BLaER1 (cell line): ENCODE results near the gene EIF2B5.
A peak's percentile ranks its signal among the peaks of the same experiment; 100 is the strongest.
"Not testable (repeated sequence)": the region's sequence is repeated elsewhere in the genome, so short reads cannot be mapped to it uniquely, and the experiment has no call there.

ENCODE experiments used
- H3K27ac ChIP-seq: shearing (Covaris generic); formaldehyde crosslinking; 2 replicates; pipeline ENCODE4 v1.8.1; 2022
- H3K27me3 ChIP-seq: shearing (Covaris generic); formaldehyde crosslinking; 2 replicates; pipeline ENCODE4 v1.8.1; 2022
- H3K36me3 ChIP-seq: shearing (Covaris generic); formaldehyde crosslinking; 2 replicates; pipeline ENCODE4 v1.8.1; 2022
- H3K4me1 ChIP-seq: shearing (Covaris generic); formaldehyde crosslinking; 2 replicates; pipeline ENCODE4 v1.8.1; 2022
- H3K4me2 ChIP-seq: shearing (Covaris generic); formaldehyde crosslinking; 2 replicates; pipeline ENCODE4 v1.8.1; 2022
- H3K4me3 ChIP-seq: shearing (Covaris generic); formaldehyde crosslinking; 2 replicates; pipeline ENCODE4 v1.8.1; 2022
- H3K9ac ChIP-seq: shearing (Covaris generic); formaldehyde crosslinking; 2 replicates; pipeline ENCODE4 v1.8.1; 2022
- H3K9me3 ChIP-seq: shearing (Covaris generic); formaldehyde crosslinking; 2 replicates; pipeline ENCODE4 v1.8.1; 2022
- H4K20me1 ChIP-seq: shearing (Covaris generic); formaldehyde crosslinking; 2 replicates; pipeline ENCODE4 v1.8.1; 2022
- Cebpa-rat ChIP-seq: shearing (Covaris generic); IDR thresholded peaks from 2 replicates; pipeline ENCODE4 v1.8.1; 2022

EIF2B5 gene

GRCh38 chr3:184158404-184158803 lies 23.2 kb downstream of the EIF2B5 start:
- Histone ChIP-seq H4K20me1 (peaks cover 78% of the 10 kb centered on the region), H3K36me3 (peaks cover 31% of the 10 kb centered on the region), H3K4me2 (peak overlapping the region; percentile 99), H3K9ac (peak overlapping the region; percentile 90), H3K9me3 (no peaks in the 10 kb centered on the region), H3K4me3 (no peak overlapping the region), H3K4me1 (peaks cover 44% of the 10 kb centered on the region), H3K27me3 (no peaks in the 10 kb centered on the region), H3K27ac (no peak overlapping the region)
- TF ChIP-seq Cebpa-rat: no peak

GRCh38 chr3:184160456-184160855 lies 25.3 kb downstream of the EIF2B5 start:
- peaks cover 97% of the 10 kb centered on the region for H4K20me1 ChIP-seq
- no peak for TF ChIP-seq Cebpa-rat
- peaks cover 41% of the 10 kb centered on the region for H3K4me1 ChIP-seq
- no peak overlapping the region for H3K4me3 ChIP-seq
- H3K9ac ChIP-seq: peak overlapping the region; percentile 9; the same call in 1 of the 2 replicates
- no peak overlapping the region for H3K4me2 ChIP-seq
- H3K27ac ChIP-seq: no peak overlapping the region
- H3K27me3 ChIP-seq: no peaks in the 10 kb centered on the region
- no peaks in the 10 kb centered on the region for H3K9me3 ChIP-seq
- H3K36me3 ChIP-seq: peaks cover 52% of the 10 kb centered on the region

GRCh38 chr3:184162571-184163070 lies 27.5 kb downstream of the EIF2B5 start:
- Histone ChIP-seq H3K36me3 (peaks cover 74% of the 10 kb centered on the region), H3K4me1 (peaks cover 28% of the 10 kb centered on the region), H4K20me1 (peaks cover 86% of the 10 kb centered on the region)
- not testable (repeated sequence) for H3K9ac ChIP-seq, H3K27ac ChIP-seq, H3K27me3 ChIP-seq, H3K9me3 ChIP-seq, H3K4me2 ChIP-seq, H3K4me3 ChIP-seq

- peaks cover 64% of the 10 kb centered on the region for H4K20me1 ChIP-seq
- H3K4me2 ChIP-seq: no peak overlapping the region
- peaks cover 7% of the 10 kb centered on the region for H3K4me1 ChIP-seq
- peaks cover 95% of the 10 kb centered on the region for H3K36me3 ChIP-seq
- no peak overlapping the region for H3K9ac ChIP-seq
- H3K4me3 ChIP-seq: no peak overlapping the region
- no peaks in the 10 kb centered on the region for H3K9me3 ChIP-seq
- no peak overlapping the region for H3K27ac ChIP-seq
- no peaks in the 10 kb centered on the region for H3K27me3 ChIP-seq
- TF ChIP-seq Cebpa-rat: no peak
Observed at GRCh38 chr3:184164648-184165330, 29.6 kb downstream of the EIF2B5 start.

GRCh38 chr3:184165543-184165942 lies 30.4 kb downstream of the EIF2B5 start:
- Histone ChIP-seq H3K27ac (no peak overlapping the region), H3K27me3 (no peaks in the 10 kb centered on the region), H3K9me3 (no peaks in the 10 kb centered on the region), H3K4me1 (peaks cover 7% of the 10 kb centered on the region), H3K36me3 (peaks cover 100% of the 10 kb centered on the region), H3K9ac (no peak overlapping the region), H4K20me1 (peaks cover 57% of the 10 kb centered on the region), H3K4me3 (no peak overlapping the region), H3K4me2 (no peak overlapping the region)
- TF ChIP-seq Cebpa-rat: no peak

GRCh38 chr3:184166671-184167070 lies 31.5 kb downstream of the EIF2B5 start:
- H3K27me3 ChIP-seq: no peaks in the 10 kb centered on the region
- peaks cover 45% of the 10 kb centered on the region for H4K20me1 ChIP-seq
- no peaks in the 10 kb centered on the region for H3K9me3 ChIP-seq
- H3K27ac ChIP-seq: no peak overlapping the region
- TF ChIP-seq Cebpa-rat: no peak
- H3K4me2 ChIP-seq: no peak overlapping the region
- peaks cover 7% of the 10 kb centered on the region for H3K4me1 ChIP-seq
- no peak overlapping the region for H3K9ac ChIP-seq
- no peak overlapping the region for H3K4me3 ChIP-seq
- peaks cover 100% of the 10 kb centered on the region for H3K36me3 ChIP-seq

GRCh38 chr3:184167786-184168185 lies 32.6 kb downstream of the EIF2B5 start:
- TF ChIP-seq Cebpa-rat: no peak
- peaks cover 34% of the 10 kb centered on the region for H4K20me1 ChIP-seq
- no peak overlapping the region for H3K4me2 ChIP-seq
- no peak overlapping the region for H3K4me3 ChIP-seq
- H3K27ac ChIP-seq: no peak overlapping the region
- no peaks in the 10 kb centered on the region for H3K27me3 ChIP-seq
- peaks cover 100% of the 10 kb centered on the region for H3K36me3 ChIP-seq
- H3K9me3 ChIP-seq: no peaks in the 10 kb centered on the region
- no peak overlapping the region for H3K9ac ChIP-seq
- H3K4me1 ChIP-seq: peaks cover 7% of the 10 kb centered on the region

GRCh38 chr3:184168363-184169120 lies 33.4 kb downstream of the EIF2B5 start:
- H3K9me3 ChIP-seq: no peaks in the 10 kb centered on the region
- TF ChIP-seq Cebpa-rat: no peak
- H3K4me1 ChIP-seq: peaks cover 4% of the 10 kb centered on the region
- H3K4me3 ChIP-seq: no peak overlapping the region
- H3K4me2 ChIP-seq: no peak overlapping the region
- H3K36me3 ChIP-seq: peaks cover 96% of the 10 kb centered on the region
- peaks cover 27% of the 10 kb centered on the region for H4K20me1 ChIP-seq
- no peaks in the 10 kb centered on the region for H3K27me3 ChIP-seq
- H3K9ac ChIP-seq: no peak overlapping the region
- no peak overlapping the region for H3K27ac ChIP-seq

- H4K20me1 ChIP-seq: peaks cover 10% of the 10 kb centered on the region; the same call in 1 of the 2 replicates
- H3K4me3 ChIP-seq: no peak overlapping the region
- H3K27ac ChIP-seq: no peak overlapping the region
- H3K4me2 ChIP-seq: no peak overlapping the region
- H3K27me3 ChIP-seq: no peaks in the 10 kb centered on the region
- H3K9me3 ChIP-seq: no peaks in the 10 kb centered on the region
- H3K36me3 ChIP-seq: peaks cover 80% of the 10 kb centered on the region
- H3K9ac ChIP-seq: no peak overlapping the region
- H3K4me1 ChIP-seq: peaks cover 8% of the 10 kb centered on the region
- TF ChIP-seq Cebpa-rat: no peak
Observed at GRCh38 chr3:184169896-184170875, 35.0 kb downstream of the EIF2B5 start.
